GM12864 (cell line): ENCODE data around the gene NOL9.

Source experiments
- DNase-seq: peaks from one replicate; pipeline ENCODE4 v3.0.0-alpha.2; 2011; ENCODE audit warnings: low read depth
- H3K4me3 ChIP-seq: 2 replicates; pipeline ENCODE4 v1.5.1; 2011; ENCODE audit warnings: mild to moderate bottlenecking, low read depth, low read length, control low read depth
- TF ChIP-seq, protein P1 (sequence below): IDR thresholded peaks from 2 replicates; pipeline ENCODE4 v1.5.1; 2011; ENCODE audit warnings: low read depth, mild to moderate bottlenecking, moderate library complexity, low read length, control low read depth, inconsistent platforms; ENCODE audit errors: missing control alignments

Gene NOL9

GRCh38 chr1:6531996-6532395 is 22.3 kb downstream of the NOL9 start:
- no peak for DNase-seq
- no peak overlapping the region for H3K4me3 ChIP-seq
- TF ChIP-seq, protein P1, sequence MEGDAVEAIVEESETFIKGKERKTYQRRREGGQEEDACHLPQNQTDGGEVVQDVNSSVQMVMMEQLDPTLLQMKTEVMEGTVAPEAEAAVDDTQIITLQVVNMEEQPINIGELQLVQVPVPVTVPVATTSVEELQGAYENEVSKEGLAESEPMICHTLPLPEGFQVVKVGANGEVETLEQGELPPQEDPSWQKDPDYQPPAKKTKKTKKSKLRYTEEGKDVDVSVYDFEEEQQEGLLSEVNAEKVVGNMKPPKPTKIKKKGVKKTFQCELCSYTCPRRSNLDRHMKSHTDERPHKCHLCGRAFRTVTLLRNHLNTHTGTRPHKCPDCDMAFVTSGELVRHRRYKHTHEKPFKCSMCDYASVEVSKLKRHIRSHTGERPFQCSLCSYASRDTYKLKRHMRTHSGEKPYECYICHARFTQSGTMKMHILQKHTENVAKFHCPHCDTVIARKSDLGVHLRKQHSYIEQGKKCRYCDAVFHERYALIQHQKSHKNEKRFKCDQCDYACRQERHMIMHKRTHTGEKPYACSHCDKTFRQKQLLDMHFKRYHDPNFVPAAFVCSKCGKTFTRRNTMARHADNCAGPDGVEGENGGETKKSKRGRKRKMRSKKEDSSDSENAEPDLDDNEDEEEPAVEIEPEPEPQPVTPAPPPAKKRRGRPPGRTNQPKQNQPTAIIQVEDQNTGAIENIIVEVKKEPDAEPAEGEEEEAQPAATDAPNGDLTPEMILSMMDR, result no peak

DNA sequence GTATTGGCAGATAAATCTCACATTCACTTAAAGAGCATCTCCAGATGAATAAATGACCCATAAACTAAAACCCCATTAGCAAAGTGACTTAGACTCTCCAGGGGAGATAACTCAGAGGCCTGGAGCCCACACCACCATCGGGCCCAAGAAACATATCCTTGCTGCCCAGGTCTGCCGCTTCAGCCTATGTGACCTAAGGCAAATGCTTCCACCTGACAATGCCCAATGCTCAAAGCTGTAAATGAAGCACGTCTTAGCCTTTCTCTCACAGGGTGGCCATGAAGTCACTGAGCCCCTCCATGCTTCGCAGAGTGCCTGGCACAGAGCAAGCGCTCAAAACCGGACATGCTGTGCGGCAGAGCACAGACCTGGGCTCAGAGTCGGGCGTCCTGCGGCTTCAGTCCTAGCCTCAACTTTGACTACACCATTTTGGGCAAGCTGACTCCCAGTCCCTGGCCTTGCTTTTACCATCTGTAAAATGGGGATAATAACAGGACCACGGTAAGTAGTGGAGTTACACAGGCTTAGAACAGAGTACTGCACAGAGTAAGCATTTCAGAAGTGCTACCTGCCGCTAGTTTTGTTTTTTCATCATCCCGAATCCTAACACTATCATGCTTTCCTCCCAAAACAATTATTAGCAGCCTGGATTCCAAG is 23.7 kb downstream of the NOL9 start:
- TF ChIP-seq, protein P1, result no peak
- H3K4me3 ChIP-seq, result no peak overlapping the region
- DNase-seq, result no peak

- TF ChIP-seq, protein P1, result no peak
- DNase-seq, result no peak
- no peak overlapping the region for H3K4me3 ChIP-seq
Observed at GRCh38 chr1:6528492-6528891, 25.8 kb downstream of the NOL9 start.

- DNase-seq, result no peak
- TF ChIP-seq, protein P1, result no peak
- H3K4me3 ChIP-seq, result no peak overlapping the region
Observed at GRCh38 chr1:6526316-6526715, 28.0 kb downstream of the NOL9 start.

GRCh38 chr1:6523566-6523965 is 30.7 kb downstream of the NOL9 start:
- DNase-seq, result no peak
- TF ChIP-seq, protein P1, result peak; percentile 54
- no peak overlapping the region for H3K4me3 ChIP-seq

- H3K4me3 ChIP-seq, result no peak overlapping the region
- no peak for DNase-seq
- TF ChIP-seq, protein P1, result no peak
Observed at GRCh38 chr1:6521536-6521935, 32.8 kb downstream of the NOL9 start.
